KOPT-K1 (cell line): Measurements from ENCODE around the gene CCDC85C.

Experiments
- H3K27ac ChIP-seq: fragments of 200-600 bp; sonication (generic); 2 replicates; pipeline ENCODE4 v1.5.1; 2016; ENCODE audit warnings: antibody characterized with exemption, mild to moderate bottlenecking, low read depth, low read length; ENCODE audit not compliant: poor library complexity, severe bottlenecking
- H3K36me3 ChIP-seq: fragments of 200-600 bp; sonication (generic); 2 replicates; pipeline ENCODE4 v1.5.1; 2017; ENCODE audit warnings: antibody characterized with exemption, mild to moderate bottlenecking, low read length, moderate library complexity; ENCODE audit not compliant: insufficient read depth
- H3K9me3 ChIP-seq: fragments of 200-600 bp; sonication (generic); 2 replicates; pipeline ENCODE4 v1.5.1; 2017; ENCODE audit warnings: antibody characterized with exemption, low read length, mild to moderate bottlenecking; ENCODE audit not compliant: insufficient read depth, poor library complexity, severe bottlenecking

The CCDC85C gene

GRCh38 chr14:99636487-99636886, 32.5 kb upstream of the CCDC85C start:
- H3K9me3 ChIP-seq: no peaks in the 10 kb centered on the region
- H3K36me3 ChIP-seq: no peaks in the 10 kb centered on the region
- H3K27ac ChIP-seq: no peak overlapping the region

- Histone ChIP-seq H3K36me3 (no peaks in the 10 kb centered on the region), H3K9me3 (no peaks in the 10 kb centered on the region), H3K27ac (no peak overlapping the region)
Observed at GRCh38 chr14:99635116-99635515, 31.1 kb upstream of the CCDC85C start.

GRCh38 chr14:99634443-99634842, 30.4 kb upstream of the CCDC85C start:
- no peaks in the 10 kb centered on the region for H3K9me3 ChIP-seq
- no peaks in the 10 kb centered on the region for H3K36me3 ChIP-seq
- H3K27ac ChIP-seq: no peak overlapping the region

GRCh38 chr14:99633918-99634317, 29.9 kb upstream of the CCDC85C start:
- no peak overlapping the region for H3K27ac ChIP-seq

GRCh38 chr14:99633141-99633540, 29.1 kb upstream of the CCDC85C start:
- no peaks in the 10 kb centered on the region for H3K9me3 ChIP-seq
- no peaks in the 10 kb centered on the region for H3K36me3 ChIP-seq
- no peak overlapping the region for H3K27ac ChIP-seq

More at GRCh38 chr14:99633918-99634317, 29.9 kb upstream of the CCDC85C start:
- no peaks in the 10 kb centered on the region for H3K9me3 ChIP-seq
- no peaks in the 10 kb centered on the region for H3K36me3 ChIP-seq

- no peaks in the 10 kb centered on the region for H3K9me3 ChIP-seq
- no peaks in the 10 kb centered on the region for H3K36me3 ChIP-seq
- no peak overlapping the region for H3K27ac ChIP-seq
Observed at GRCh38 chr14:99632410-99633035, 28.5 kb upstream of the CCDC85C start.

GRCh38 chr14:99630202-99630601, 26.2 kb upstream of the CCDC85C start:
- Histone ChIP-seq H3K27ac (no peak overlapping the region), H3K9me3 (no peaks in the 10 kb centered on the region), H3K36me3 (no peaks in the 10 kb centered on the region)

- Histone ChIP-seq H3K9me3 (no peaks in the 10 kb centered on the region), H3K27ac (no peak overlapping the region), H3K36me3 (no peaks in the 10 kb centered on the region)
Observed at GRCh38 chr14:99628887-99629618, 25.0 kb upstream of the CCDC85C start.

- Histone ChIP-seq H3K27ac (no peak overlapping the region), H3K36me3 (no peaks in the 10 kb centered on the region), H3K9me3 (no peaks in the 10 kb centered on the region)
Observed at GRCh38 chr14:99627510-99628381, 23.7 kb upstream of the CCDC85C start.

GRCh38 chr14:99627100-99627499, 23.1 kb upstream of the CCDC85C start:
- Histone ChIP-seq H3K27ac (no peak overlapping the region), H3K9me3 (no peaks in the 10 kb centered on the region), H3K36me3 (no peaks in the 10 kb centered on the region)

- Histone ChIP-seq H3K27ac (no peak overlapping the region), H3K36me3 (no peaks in the 10 kb centered on the region), H3K9me3 (no peaks in the 10 kb centered on the region)
Observed at GRCh38 chr14:99626041-99626648, 22.1 kb upstream of the CCDC85C start.

GRCh38 chr14:99625476-99625875, 21.5 kb upstream of the CCDC85C start:
- Histone ChIP-seq H3K36me3 (no peaks in the 10 kb centered on the region), H3K9me3 (no peaks in the 10 kb centered on the region), H3K27ac (no peak overlapping the region)

GRCh38 chr14:99624971-99625370, 21.0 kb upstream of the CCDC85C start:
- no peaks in the 10 kb centered on the region for H3K9me3 ChIP-seq
- H3K27ac ChIP-seq: no peak overlapping the region
- no peaks in the 10 kb centered on the region for H3K36me3 ChIP-seq

- H3K36me3 ChIP-seq: no peaks in the 10 kb centered on the region
- H3K27ac ChIP-seq: no peak overlapping the region
- H3K9me3 ChIP-seq: no peaks in the 10 kb centered on the region
Observed at GRCh38 chr14:99624024-99624423, 20.0 kb upstream of the CCDC85C start.

- Histone ChIP-seq H3K36me3 (no peaks in the 10 kb centered on the region), H3K9me3 (no peaks in the 10 kb centered on the region), H3K27ac (no peak overlapping the region)
Observed at GRCh38 chr14:99621948-99622347, 17.9 kb upstream of the CCDC85C start.
